Smooth muscle cell (in vitro differentiated cells): Measurements from ENCODE around the gene TEX12. TPM values are rescaled to one million over a fixed set of nuclear protein-coding genes. Genes with fewer than 3 reads are reported as not detected.

Source experiments
- DNase-seq: peaks from one replicate; lab custom pipeline; 2025; ENCODE audit not compliant: unreplicated experiment; lab: John Stamatoyannopoulos, UW
- H2AFZ ChIP-seq: fragments of 200-600 bp; sonication (generic); 2 replicates; pipeline ENCODE4 v1.6.0; 2016; ENCODE audit warnings: antibody characterized with exemption, low read depth, mild to moderate bottlenecking
- H3F3A ChIP-seq: fragments of 200-600 bp; sonication (generic); 2 replicates; pipeline ENCODE4 v1.6.0; 2017; ENCODE audit warnings: antibody characterized with exemption, low read depth
- H3K27ac ChIP-seq: fragments of 200-600 bp; sonication (generic); 2 replicates; pipeline ENCODE4 v1.5.1; 2016; ENCODE audit warnings: low read depth, mild to moderate bottlenecking
- H3K27me3 ChIP-seq: fragments of 200-600 bp; sonication (generic); 2 replicates; pipeline ENCODE4 v1.6.1; 2016; ENCODE audit warnings: low read depth, mild to moderate bottlenecking
- H3K36me3 ChIP-seq: fragments of 200-600 bp; sonication (generic); 2 replicates; pipeline ENCODE4 v1.5.1; 2016; ENCODE audit warnings: low read depth
- H3K4me1 ChIP-seq: fragments of 200-600 bp; sonication (generic); 2 replicates; pipeline ENCODE4 v1.5.1; 2016; ENCODE audit warnings: low read depth
- H3K4me2 ChIP-seq: fragments of 200-600 bp; sonication (generic); 2 replicates; pipeline ENCODE4 v1.6.0; 2016; ENCODE audit warnings: mild to moderate bottlenecking
- H3K4me3 ChIP-seq: fragments of 200-600 bp; sonication (generic); 2 replicates; pipeline ENCODE4 v1.5.1; 2016; ENCODE audit warnings: mild to moderate bottlenecking
- H3K79me2 ChIP-seq: fragments of 200-600 bp; sonication (generic); 2 replicates; pipeline ENCODE4 v1.6.0; 2016; ENCODE audit warnings: low read depth, mild to moderate bottlenecking
- H3K9ac ChIP-seq: fragments of 200-600 bp; sonication (generic); 2 replicates; pipeline ENCODE4 v1.6.0; 2016; ENCODE audit warnings: low read depth
- H3K9me3 ChIP-seq: fragments of 200-600 bp; sonication (generic); replicated peaks from 2 replicates; pipeline ENCODE4 v1.5.1; 2016; ENCODE audit warnings: low read depth
- H4K20me1 ChIP-seq: fragments of 200-600 bp; sonication (generic); 2 replicates; pipeline ENCODE4 v1.6.0; 2016; ENCODE audit warnings: low read depth
- WGBS: methylation state at CpG from one replicate; pipeline ENCODE4 v1.1.7; 2016; ENCODE audit warnings: low lambda C conversion rate; 5-methylcytosine and 5-hydroxymethylcytosine counted together
- polyA plus RNA-seq: library from polyadenylated mRNA; unstranded; fragments of >200 nt; fragmentation: Nextera tagmentation; extraction: Ambion mirVana; gene quantifications from 2 replicates; pipeline ENCODE4 v1.2.1, GENCODE V29; 2016
- total RNA-seq: library from RNA; depleted of rRNA; stranded (reverse); fragments of >200 nt; gene quantifications from 2 replicates; pipeline ENCODE4 v1.2.3, GENCODE V29; 2014
- TF ChIP-seq, protein P1 (sequence below): fragments of 200-600 bp; sonication (generic); IDR thresholded peaks from 2 replicates; pipeline ENCODE4 v1.5.1; 2017; ENCODE audit warnings: borderline replicate concordance, mild to moderate bottlenecking, antibody characterized with exemption; ENCODE audit not compliant: insufficient read depth, poor library complexity, severe bottlenecking

The TEX12 gene
- total and polyA plus RNA-seq, 2 experiments from 2014 or later = not detected

DNA sequence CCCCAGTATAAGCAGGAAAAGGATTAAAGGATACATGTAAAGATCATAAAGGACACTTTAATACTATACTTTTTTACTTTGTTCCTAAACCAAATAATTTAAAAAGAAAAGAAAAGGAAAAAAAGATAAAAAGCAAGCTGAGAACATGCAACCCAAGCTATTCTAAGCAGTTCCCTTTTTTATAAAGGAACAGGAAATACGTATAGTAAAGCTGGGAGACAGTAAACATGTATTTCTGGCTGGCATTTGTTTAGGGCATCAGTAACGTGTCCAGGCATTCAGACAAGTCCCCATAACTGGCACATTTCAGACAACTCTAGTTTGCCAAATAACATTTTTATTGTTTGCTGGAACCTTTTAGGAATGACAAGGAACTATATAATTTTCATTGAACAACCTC is 33.1 kb downstream of the TEX12 start:
- Histone ChIP-seq H4K20me1 (no peaks in the 10 kb centered on the region), H3K36me3 (no peaks in the 10 kb centered on the region), H3K79me2 (no peaks in the 10 kb centered on the region), H3K27ac (no peak overlapping the region), H3K9ac (no peak overlapping the region), H2AFZ (no peak overlapping the region), H3K4me1 (no peaks in the 10 kb centered on the region), H3K27me3 (peaks cover 11% of the 10 kb centered on the region), H3K9me3 (no peaks in the 10 kb centered on the region), H3K4me2 (no peak overlapping the region), H3K4me3 (no peak overlapping the region), H3F3A (no peaks in the 10 kb centered on the region)
- TF ChIP-seq, protein P1, sequence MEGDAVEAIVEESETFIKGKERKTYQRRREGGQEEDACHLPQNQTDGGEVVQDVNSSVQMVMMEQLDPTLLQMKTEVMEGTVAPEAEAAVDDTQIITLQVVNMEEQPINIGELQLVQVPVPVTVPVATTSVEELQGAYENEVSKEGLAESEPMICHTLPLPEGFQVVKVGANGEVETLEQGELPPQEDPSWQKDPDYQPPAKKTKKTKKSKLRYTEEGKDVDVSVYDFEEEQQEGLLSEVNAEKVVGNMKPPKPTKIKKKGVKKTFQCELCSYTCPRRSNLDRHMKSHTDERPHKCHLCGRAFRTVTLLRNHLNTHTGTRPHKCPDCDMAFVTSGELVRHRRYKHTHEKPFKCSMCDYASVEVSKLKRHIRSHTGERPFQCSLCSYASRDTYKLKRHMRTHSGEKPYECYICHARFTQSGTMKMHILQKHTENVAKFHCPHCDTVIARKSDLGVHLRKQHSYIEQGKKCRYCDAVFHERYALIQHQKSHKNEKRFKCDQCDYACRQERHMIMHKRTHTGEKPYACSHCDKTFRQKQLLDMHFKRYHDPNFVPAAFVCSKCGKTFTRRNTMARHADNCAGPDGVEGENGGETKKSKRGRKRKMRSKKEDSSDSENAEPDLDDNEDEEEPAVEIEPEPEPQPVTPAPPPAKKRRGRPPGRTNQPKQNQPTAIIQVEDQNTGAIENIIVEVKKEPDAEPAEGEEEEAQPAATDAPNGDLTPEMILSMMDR = no peak
- WGBS = 36% methylated on average over 2 of the region's 2 CpGs
- no peak for DNase-seq

DNA sequence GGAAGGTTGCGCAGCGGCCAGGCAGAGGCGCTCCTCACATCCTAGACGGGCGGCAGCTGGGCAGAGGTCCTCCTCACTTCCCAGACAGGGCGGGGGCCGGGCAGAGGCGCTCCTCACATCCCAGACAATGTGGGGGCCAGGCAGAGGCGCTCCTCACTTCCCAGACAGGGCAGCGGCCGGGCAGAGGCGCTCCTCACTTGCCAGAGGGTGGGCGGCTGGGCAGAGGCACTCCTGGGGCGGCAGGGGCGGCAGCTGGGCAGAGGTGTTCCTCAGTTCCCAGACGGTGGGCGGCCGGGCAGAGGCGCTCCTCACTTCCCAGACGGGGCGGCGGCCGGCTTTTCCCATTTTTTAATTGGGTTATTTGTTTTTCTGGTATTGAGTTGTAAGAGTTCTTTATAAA is 38.9 kb downstream of the TEX12 start:
- peaks cover 17% of the 10 kb centered on the region for H3K27me3 ChIP-seq

DNA sequence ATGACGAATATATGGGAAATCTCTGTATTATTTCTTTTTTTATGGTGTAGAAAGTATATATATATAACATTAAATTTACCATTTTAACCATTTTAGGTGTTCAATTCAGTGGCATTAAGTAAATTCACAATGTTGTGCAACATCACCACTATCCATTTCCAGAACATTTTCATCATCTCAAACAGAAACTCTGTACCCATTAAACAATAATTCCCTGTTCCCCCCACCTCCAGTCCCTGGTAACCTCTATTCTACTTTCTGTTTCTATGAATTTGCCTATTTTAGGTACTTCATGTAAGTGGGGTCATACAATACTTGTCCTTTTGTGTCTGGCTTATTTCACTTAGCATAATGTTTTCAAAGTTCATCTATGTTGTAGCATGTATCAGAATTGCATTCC is 43.7 kb downstream of the TEX12 start:
- Histone ChIP-seq H2AFZ (no peak overlapping the region), H3F3A (no peaks in the 10 kb centered on the region), H3K36me3 (no peaks in the 10 kb centered on the region), H3K4me2 (no peak overlapping the region), H3K9ac (no peak overlapping the region), H3K4me1 (no peaks in the 10 kb centered on the region), H4K20me1 (no peaks in the 10 kb centered on the region), H3K27ac (no peak overlapping the region), H3K9me3 (no peaks in the 10 kb centered on the region), H3K4me3 (no peak overlapping the region), H3K79me2 (no peaks in the 10 kb centered on the region), H3K27me3 (peaks cover 12% of the 10 kb centered on the region)
- TF ChIP-seq, protein P1 = no peak
- DNase-seq = no peak
- 56% methylated on average over 1 of the region's 1 CpG for WGBS

More for the DNA sequence above, 38.9 kb downstream of the TEX12 start:
- 96% methylated on average over 22 of the region's 23 CpGs for WGBS
- H4K20me1 ChIP-seq = no peaks in the 10 kb centered on the region
- no peak overlapping the region for H3K9ac ChIP-seq
- no peak overlapping the region for H3K27ac ChIP-seq
- no peak overlapping the region for H3K4me3 ChIP-seq
- H3K4me2 ChIP-seq = no peak overlapping the region
- H3K36me3 ChIP-seq = no peaks in the 10 kb centered on the region
- H2AFZ ChIP-seq = no peak overlapping the region
- no peaks in the 10 kb centered on the region for H3K4me1 ChIP-seq
- no peak for DNase-seq
- H3K9me3 ChIP-seq = no peaks in the 10 kb centered on the region
- no peaks in the 10 kb centered on the region for H3F3A ChIP-seq
- TF ChIP-seq, protein P1 = no peak
- no peaks in the 10 kb centered on the region for H3K79me2 ChIP-seq

DNA sequence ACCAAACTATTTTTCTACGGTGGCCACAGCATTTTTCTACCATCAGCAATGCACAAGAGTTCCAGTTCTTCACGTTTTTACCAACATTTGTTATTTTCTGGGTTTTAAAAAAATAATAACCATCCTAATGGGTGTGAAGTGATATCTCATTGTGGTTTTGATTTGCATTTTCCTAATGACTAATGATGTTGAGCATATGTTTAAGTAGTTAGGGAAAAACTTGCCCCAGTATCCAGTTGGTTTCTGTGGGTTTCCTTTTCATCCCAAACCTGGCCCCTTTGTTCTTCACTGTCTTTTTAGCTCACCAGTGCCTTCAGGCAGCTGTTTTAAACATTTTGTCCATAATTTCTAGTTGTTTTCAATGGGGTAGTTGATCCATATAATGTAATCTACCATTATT is 44.4 kb downstream of the TEX12 start:
- no peaks in the 10 kb centered on the region for H3K79me2 ChIP-seq
- H2AFZ ChIP-seq = no peak overlapping the region
- no peaks in the 10 kb centered on the region for H3K9me3 ChIP-seq
- H3K9ac ChIP-seq = no peak overlapping the region
- peaks cover 12% of the 10 kb centered on the region for H3K27me3 ChIP-seq
- no peaks in the 10 kb centered on the region for H3K4me1 ChIP-seq
- H3K27ac ChIP-seq = no peak overlapping the region
- TF ChIP-seq, protein P1 = no peak
- H3K4me2 ChIP-seq = no peak overlapping the region
- WGBS = 45% methylated on average over 2 of the region's 2 CpGs
- DNase-seq = no peak
- no peaks in the 10 kb centered on the region for H3K36me3 ChIP-seq
- H3K4me3 ChIP-seq = no peak overlapping the region
- no peaks in the 10 kb centered on the region for H4K20me1 ChIP-seq
- H3F3A ChIP-seq = no peaks in the 10 kb centered on the region
